Esophagus squamous epithelium (tissue), 5 donors: ENCODE measurements around the gene CYP1A2. TPM values are rescaled to one million over a fixed set of nuclear protein-coding genes. Genes with fewer than 3 reads are reported as not detected.
"Not testable (repeated sequence)": the region's sequence is repeated elsewhere in the genome, so short reads cannot be mapped to it uniquely, and the experiment has no call there.

ENCODE experiments used
- DNase-seq: peaks from one replicate; lab custom pipeline; 2025; lab: John Stamatoyannopoulos, UW
- H3K27ac ChIP-seq, 4 donors: fragments of 200-600 bp; sonication (generic); one replicate each; pipeline ENCODE4 v1.5.1; 2016 to 2019; ENCODE audit warnings: mild to moderate bottlenecking in 1 of 4
- H3K27me3 ChIP-seq, 4 donors: fragments of 200-600 bp; sonication (generic); 1 replicate in 3 of 4; 2 replicates in 1 of 4; pipeline versions ENCODE4 v1.5.1 to v1.6.0; 2017 to 2021; ENCODE audit warnings: antibody characterized with exemption in 1 of 4
- H3K36me3 ChIP-seq, 3 donors: fragments of 200-600 bp; sonication (generic); one replicate each; pipeline ENCODE4 v1.5.1; 2016 to 2019
- H3K4me1 ChIP-seq, 3 donors: fragments of 200-600 bp; sonication (generic); one replicate each; pipeline ENCODE4 v1.5.1; 2017 to 2019
- H3K4me3 ChIP-seq, 4 donors: fragments of 200-600 bp; sonication (generic); 1 replicate in 3 of 4; 2 replicates in 1 of 4; pipeline ENCODE4 v1.5.1; 2016 to 2019; ENCODE audit warnings: mild to moderate bottlenecking in 2 of 4, moderate library complexity in 1 of 4
- H3K9me3 ChIP-seq, 3 donors: fragments of 200-600 bp; sonication (generic); one replicate each; pipeline ENCODE4 v1.5.1; 2016 to 2019
- CTCF ChIP-seq, 6 experiments: fragments of 450-650 bp in 4 of 6; fragments of 200-600 bp in 2 of 6; sonication (generic) in 2 of 6; IDR thresholded peaks; one replicate each; pipeline ENCODE4 v1.5.1; 2016 to 2019; ENCODE audit warnings: antibody characterized with exemption in 6 of 6, mild to moderate bottlenecking in 4 of 6, moderate library complexity in 4 of 6
- POLR2A ChIP-seq, 4 donors: fragments of 450-650 bp; IDR thresholded peaks; one replicate each; pipeline ENCODE4 v1.6.1; 2017; ENCODE audit warnings: antibody characterized with exemption in 4 of 4, mild to moderate bottlenecking in 4 of 4, moderate library complexity in 3 of 4
- WGBS, 2 donors: methylation state at CpG; one replicate each; pipeline ENCODE4 v1.1.5; 2018; 5-methylcytosine and 5-hydroxymethylcytosine counted together
- intact Hi-C: fragments of 100-400 bp; cut with DNase I; formaldehyde crosslinking; loops from one replicate; pipeline ENCODE4 v1.15.0; 2022
- total RNA-seq, 4 donors: library from RNA; depleted of rRNA; stranded (reverse); fragments of >200 nt; gene quantifications; one replicate each; pipeline ENCODE4 v1.1.0, GENCODE V29; 2016
- donor health status: DM: yes; HTN: yes; CAD: no.

Gene CYP1A2
- total RNA-seq, 4 donors from 2014 or later: not detected

- Histone ChIP-seq H3K4me3 (peak overlapping the region; percentile 79 to 96 (median 82)), H3K4me1 (peaks cover 64 to 92% (median 81%) of the 10 kb centered on the region in 3 donors), H3K27ac (peak overlapping the region; percentile 95 to 99 (median 96)), H3K27me3 (no peaks in the 10 kb centered on the region), H3K9me3 (no peaks in the 10 kb centered on the region), H3K36me3 (no peaks in the 10 kb centered on the region)
- TF ChIP-seq CTCF (IDR thresholded peaks at IDR 0.05) (no peak), POLR2A (IDR thresholded peaks at IDR 0.05) (no peak)
- intact Hi-C loops: no loop called here
- WGBS, 2 donors: 23% methylated on average over 3 of the region's 3 CpGs; no CpG with 5 or more reads in 1 of the 2 donors
- DNase-seq: no peak
Observed at GRCh38 chr15:74783808-74784175, 35.1 kb downstream of the CYP1A2 start.

GRCh38 chr15:74784426-74785193 is 36.0 kb downstream of the CYP1A2 start:
- Histone ChIP-seq H3K9me3 (no peaks in the 10 kb centered on the region), H3K36me3 (no peaks in the 10 kb centered on the region), H3K27me3 (no peaks in the 10 kb centered on the region), H3K4me1 (peaks cover 72 to 92% (median 86%) of the 10 kb centered on the region in 3 donors), H3K27ac (peak overlapping the region; percentile 89 to 99 (median 96)), H3K4me3 (peak overlapping the region in 3 of 4 donors; percentile 79 to 96 (median 84))
- TF ChIP-seq POLR2A (IDR thresholded peaks at IDR 0.05) (no peak), CTCF (IDR thresholded peaks at IDR 0.05) (no peak)
- 54 to 57% methylated on average over 5 to 6 of the region's 8 CpGs for WGBS, 2 donors
- no peak for DNase-seq
- intact Hi-C loops: no loop called here

- Histone ChIP-seq H3K4me1 (peaks cover 80 to 92% (median 88%) of the 10 kb centered on the region in 3 donors), H3K27me3 (no peaks in the 10 kb centered on the region), H3K4me3 (peak overlapping the region in 3 of 4 donors; percentile 11 to 96 (median 84)), H3K27ac (peak overlapping the region; percentile 89 to 99 (median 96)), H3K9me3 (no peaks in the 10 kb centered on the region), H3K36me3 (no peaks in the 10 kb centered on the region)
- no peak for TF ChIP-seq POLR2A (IDR thresholded peaks at IDR 0.05)
- DNase-seq: no peak
- WGBS, 2 donors: 63 to 64% methylated on average over 11 to 13 of the region's 13 CpGs
- intact Hi-C loops: no loop called here
Observed at GRCh38 chr15:74785194-74786032, 36.8 kb downstream of the CYP1A2 start.

- H3K4me1 ChIP-seq: peaks cover 84 to 92% (median 85%) of the 10 kb centered on the region in 3 donors
Observed at GRCh38 chr15:74786081-74786480, 37.4 kb downstream of the CYP1A2 start.

DNA sequence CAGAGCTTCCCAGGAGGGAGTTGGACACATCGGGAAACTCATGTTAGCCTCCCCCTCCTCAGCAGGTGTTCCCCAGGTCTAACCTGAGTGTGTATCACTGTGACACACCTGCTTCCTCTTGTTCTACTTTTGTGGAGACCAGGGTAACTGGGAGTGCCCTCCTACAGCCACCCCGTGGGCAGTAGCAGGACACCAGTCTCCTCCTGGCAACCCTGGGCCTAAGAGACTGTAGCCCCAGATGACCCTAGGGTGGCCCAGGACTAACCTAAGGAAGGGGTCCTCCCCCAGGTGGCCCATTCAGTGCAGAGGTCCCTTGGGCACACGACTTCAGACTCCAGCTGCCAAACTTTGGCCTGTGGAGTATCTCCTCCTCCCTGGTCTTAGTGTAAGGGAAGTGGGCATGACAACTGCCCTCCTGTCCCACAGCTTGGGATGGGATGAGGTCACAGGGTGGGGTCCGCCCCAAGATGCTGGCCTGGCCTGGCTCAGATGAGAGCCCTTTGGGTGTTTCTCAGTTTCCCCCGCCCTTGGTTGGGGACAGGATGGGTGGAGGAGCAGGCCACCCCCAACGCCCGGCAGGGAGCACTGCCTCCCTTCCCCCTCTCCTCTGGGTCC is 38.0 kb downstream of the CYP1A2 start:
- Histone ChIP-seq H3K36me3 (no peaks in the 10 kb centered on the region), H3K4me1 (peaks cover 83 to 92% (median 84%) of the 10 kb centered on the region in 3 donors), H3K27ac (peak overlapping the region; percentile 78 to 99 (median 92)), H3K4me3 (peak overlapping the region in 3 of 4 donors; percentile 14 to 96 (median 84)), H3K9me3 (no peaks in the 10 kb centered on the region), H3K27me3 (no peaks in the 10 kb centered on the region)
- intact Hi-C loops: no loop called here
- 40 to 86% methylated on average over 1 of the region's 7 CpGs for WGBS, 2 donors
- TF ChIP-seq CTCF (IDR thresholded peaks at IDR 0.05): no peak
- no peak for TF ChIP-seq POLR2A (IDR thresholded peaks at IDR 0.05)
- no peak for DNase-seq

More at GRCh38 chr15:74786081-74786480, 37.4 kb downstream of the CYP1A2 start:
- H3K4me3 ChIP-seq: peak overlapping the region in 3 of 4 donors; percentile 11 to 96 (median 84)
- intact Hi-C loops, DNase-seq, H3K9me3 ChIP-seq, H3K27me3 ChIP-seq, H3K36me3 ChIP-seq: not testable (repeated sequence)
- WGBS, 2 donors: 24 to 40% methylated on average over 2 to 7 of the region's 12 CpGs
- peak overlapping the region; percentile 78 to 99 (median 92) for H3K27ac ChIP-seq
